Measurements from ENCODE around the gene ZFR. TPM values are rescaled to one million over a fixed set of nuclear protein-coding genes. Genes with fewer than 3 reads are reported as not detected.

The ZFR gene
- total RNA-seq, 3 donors from 2014 or later, result 91.4 to 140 (median 108) TPM

DNA sequence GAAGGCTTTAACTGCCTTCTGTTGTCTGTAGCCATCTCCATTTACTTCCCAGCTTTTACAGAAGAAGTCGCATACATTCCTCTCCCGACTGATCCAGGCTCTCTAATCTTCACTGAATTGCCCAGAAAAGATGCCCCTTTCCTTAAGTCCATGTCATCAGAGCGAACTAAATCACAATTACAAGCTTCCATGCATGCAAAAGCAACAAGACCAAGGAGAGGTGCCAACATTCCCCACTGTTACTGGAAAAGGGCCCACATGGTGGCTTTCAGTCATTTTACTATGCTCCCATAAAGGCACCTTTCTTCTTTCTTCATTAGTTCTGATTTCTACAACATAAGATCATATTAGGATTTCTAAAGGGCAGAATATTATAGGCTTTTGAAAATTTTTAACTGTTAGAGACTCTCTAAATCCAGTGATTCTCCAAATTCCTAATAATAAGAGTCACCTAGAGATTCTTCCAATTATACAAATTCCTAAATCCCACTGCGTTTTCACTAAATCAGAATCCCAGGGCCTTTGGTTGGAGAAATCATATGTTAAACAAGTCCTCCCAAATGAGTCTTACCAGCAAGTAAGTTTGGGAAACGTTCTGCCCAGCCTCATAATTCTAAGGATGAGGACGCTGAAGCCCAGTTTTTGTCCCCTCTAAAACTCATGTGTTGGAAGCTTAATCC is 17.0 kb upstream of the ZFR start:
- H3K36me3 ChIP-seq, result no peaks in the 10 kb centered on the region
- no peak for TF ChIP-seq POLR2AphosphoS5 (IDR thresholded peaks at IDR 0.05)
- no peak for TF ChIP-seq POLR2A (IDR thresholded peaks at IDR 0.05)
- TF ChIP-seq, protein P1, sequence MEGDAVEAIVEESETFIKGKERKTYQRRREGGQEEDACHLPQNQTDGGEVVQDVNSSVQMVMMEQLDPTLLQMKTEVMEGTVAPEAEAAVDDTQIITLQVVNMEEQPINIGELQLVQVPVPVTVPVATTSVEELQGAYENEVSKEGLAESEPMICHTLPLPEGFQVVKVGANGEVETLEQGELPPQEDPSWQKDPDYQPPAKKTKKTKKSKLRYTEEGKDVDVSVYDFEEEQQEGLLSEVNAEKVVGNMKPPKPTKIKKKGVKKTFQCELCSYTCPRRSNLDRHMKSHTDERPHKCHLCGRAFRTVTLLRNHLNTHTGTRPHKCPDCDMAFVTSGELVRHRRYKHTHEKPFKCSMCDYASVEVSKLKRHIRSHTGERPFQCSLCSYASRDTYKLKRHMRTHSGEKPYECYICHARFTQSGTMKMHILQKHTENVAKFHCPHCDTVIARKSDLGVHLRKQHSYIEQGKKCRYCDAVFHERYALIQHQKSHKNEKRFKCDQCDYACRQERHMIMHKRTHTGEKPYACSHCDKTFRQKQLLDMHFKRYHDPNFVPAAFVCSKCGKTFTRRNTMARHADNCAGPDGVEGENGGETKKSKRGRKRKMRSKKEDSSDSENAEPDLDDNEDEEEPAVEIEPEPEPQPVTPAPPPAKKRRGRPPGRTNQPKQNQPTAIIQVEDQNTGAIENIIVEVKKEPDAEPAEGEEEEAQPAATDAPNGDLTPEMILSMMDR (IDR thresholded peaks at IDR 0.05), result no peak
- no peaks in the 10 kb centered on the region for H3K4me1 ChIP-seq
- intact Hi-C loops (cut with DNase I; ENCODE audit: low total_unique reads), result no loop called here
- H3K27me3 ChIP-seq, result no peaks in the 10 kb centered on the region
- no peak overlapping the region for H3K27ac ChIP-seq
- H3K9me3 ChIP-seq, result no peaks in the 10 kb centered on the region
- H3K4me3 ChIP-seq, result no peak overlapping the region
- DNase-seq (ENCODE audit: low spot score in 2 of 2), result no peak

DNA sequence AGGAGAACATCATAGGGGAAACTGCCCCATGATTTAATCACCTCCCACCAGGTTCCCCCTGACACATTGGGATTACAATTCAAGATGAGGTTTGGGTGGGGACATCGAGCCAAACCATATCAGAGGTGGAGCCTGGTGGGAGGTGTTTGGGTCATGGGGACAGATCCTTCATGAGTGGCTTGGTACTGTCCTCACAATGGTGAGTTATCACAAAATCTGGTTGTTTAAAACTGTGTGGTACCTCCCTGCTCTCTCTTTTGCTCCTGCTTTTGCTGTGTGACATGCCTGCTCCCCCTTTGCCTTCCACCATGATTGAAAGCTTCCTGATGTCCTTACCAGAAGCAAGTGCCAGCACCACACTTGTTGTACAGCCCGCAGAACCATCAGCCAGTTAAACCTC is 16.2 kb upstream of the ZFR start:
- intact Hi-C loops (cut with DNase I; ENCODE audit: low total_unique reads), result no loop called here
- Histone ChIP-seq H3K4me3 (no peak overlapping the region), H3K36me3 (no peaks in the 10 kb centered on the region), H3K9me3 (no peaks in the 10 kb centered on the region), H3K27ac (no peak overlapping the region), H3K27me3 (no peaks in the 10 kb centered on the region), H3K4me1 (no peaks in the 10 kb centered on the region)
- DNase-seq (ENCODE audit: low spot score in 2 of 2), result no peak
- TF ChIP-seq POLR2AphosphoS5 (IDR thresholded peaks at IDR 0.05), result no peak
- TF ChIP-seq, protein P1 (IDR thresholded peaks at IDR 0.05), result no peak
- TF ChIP-seq POLR2A (IDR thresholded peaks at IDR 0.05), result no peak

DNA sequence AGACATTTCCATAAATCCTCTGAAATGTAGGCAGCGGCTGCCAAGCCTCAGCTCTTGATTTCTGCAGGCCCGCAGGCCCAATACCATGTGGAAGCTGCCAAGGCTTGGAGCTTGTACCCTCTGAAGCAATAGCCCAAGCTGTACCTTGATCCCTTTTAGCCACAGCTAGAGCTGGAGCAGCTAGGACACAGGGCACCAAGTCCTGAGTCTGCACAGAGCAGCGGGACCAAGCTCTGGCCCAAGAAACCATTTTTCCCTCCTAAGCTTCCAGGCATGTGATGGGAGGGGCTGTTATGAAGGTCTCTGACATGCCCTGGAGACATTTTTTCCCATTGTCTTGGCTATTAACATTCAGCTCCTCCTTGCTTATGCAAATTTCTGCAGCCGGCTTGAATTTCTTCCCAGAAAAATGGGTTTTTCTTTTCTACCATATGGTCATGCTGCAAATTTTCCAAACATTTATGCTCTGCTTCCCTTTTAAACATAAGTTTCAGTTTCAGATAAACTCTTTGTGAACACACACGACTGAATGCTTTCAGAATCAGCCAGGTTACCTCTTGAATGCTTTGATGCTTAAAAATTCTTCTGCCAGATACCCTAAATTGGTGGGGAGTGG is 14.4 kb upstream of the ZFR start:
- DNase-seq (ENCODE audit: low spot score in 2 of 2), result no peak
- TF ChIP-seq, protein P1 (IDR thresholded peaks at IDR 0.05), result no peak
- no peak for TF ChIP-seq POLR2AphosphoS5 (IDR thresholded peaks at IDR 0.05)
- TF ChIP-seq POLR2A (IDR thresholded peaks at IDR 0.05), result no peak
- Histone ChIP-seq H3K36me3 (no peaks in the 10 kb centered on the region), H3K4me3 (no peak overlapping the region), H3K9me3 (no peaks in the 10 kb centered on the region), H3K27ac (no peak overlapping the region), H3K27me3 (no peaks in the 10 kb centered on the region), H3K4me1 (no peaks in the 10 kb centered on the region)
- intact Hi-C loops (cut with DNase I; ENCODE audit: low total_unique reads), result no loop called here

DNA sequence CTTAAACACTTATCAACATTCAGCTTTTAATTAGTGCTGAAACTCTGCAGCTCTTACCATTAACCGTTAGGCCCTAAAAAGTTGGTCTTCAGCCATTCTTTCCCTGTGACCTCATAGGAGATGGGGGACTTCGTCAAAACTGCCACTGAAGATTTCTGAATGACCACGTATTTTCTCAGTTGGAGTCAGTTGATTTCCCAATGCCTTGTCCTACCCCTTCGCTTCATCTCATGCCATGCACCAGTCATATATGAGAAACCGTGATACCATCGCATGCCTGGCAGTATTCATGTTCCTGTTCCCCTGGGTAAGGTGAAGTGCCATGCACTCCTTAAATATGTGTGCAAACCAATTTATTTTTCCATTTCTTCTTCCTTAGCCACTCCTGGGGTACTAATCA is 10.8 kb upstream of the ZFR start:
- no peak for DNase-seq (ENCODE audit: low spot score in 2 of 2)
- Histone ChIP-seq H3K36me3 (no peaks in the 10 kb centered on the region), H3K9me3 (no peaks in the 10 kb centered on the region), H3K4me3 (no peak overlapping the region), H3K4me1 (no peaks in the 10 kb centered on the region), H3K27ac (no peak overlapping the region), H3K27me3 (no peaks in the 10 kb centered on the region)
- TF ChIP-seq, protein P1 (IDR thresholded peaks at IDR 0.05), result no peak
- no peak for TF ChIP-seq POLR2A (IDR thresholded peaks at IDR 0.05)
- TF ChIP-seq POLR2AphosphoS5 (IDR thresholded peaks at IDR 0.05), result no peak
- intact Hi-C loops (cut with DNase I; ENCODE audit: low total_unique reads), result no loop called here

DNA sequence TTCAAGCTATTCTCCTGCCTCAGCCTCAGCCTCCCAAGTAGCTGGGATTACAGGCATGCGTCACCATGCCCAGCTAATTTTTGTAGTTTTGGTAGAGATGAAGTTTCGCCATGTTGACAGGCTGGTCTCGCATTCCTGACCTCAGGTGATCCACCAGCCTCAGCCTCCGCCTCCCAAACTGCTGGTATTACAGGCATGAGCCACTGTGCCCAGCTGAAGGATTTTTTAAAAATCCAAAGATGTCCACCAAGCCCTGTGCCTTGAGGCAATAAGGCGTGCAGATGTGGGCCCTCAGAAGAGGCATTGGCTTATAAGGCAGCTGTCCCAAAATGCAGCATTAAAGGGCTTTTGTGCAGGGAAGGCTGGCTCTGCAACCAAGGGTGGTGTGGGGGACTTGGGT is 10.3 kb upstream of the ZFR start:
- Histone ChIP-seq H3K4me1 (no peaks in the 10 kb centered on the region), H3K27ac (no peak overlapping the region), H3K27me3 (no peaks in the 10 kb centered on the region), H3K9me3 (no peaks in the 10 kb centered on the region), H3K36me3 (no peaks in the 10 kb centered on the region), H3K4me3 (no peak overlapping the region)
- no peak for DNase-seq (ENCODE audit: low spot score in 2 of 2)
- TF ChIP-seq, protein P1 (IDR thresholded peaks at IDR 0.05), result no peak
- no peak for TF ChIP-seq POLR2A (IDR thresholded peaks at IDR 0.05)
- no peak for TF ChIP-seq POLR2AphosphoS5 (IDR thresholded peaks at IDR 0.05)
- intact Hi-C loops (cut with DNase I; ENCODE audit: low total_unique reads), result no loop called here
